Testis (tissue), 3 donors: ENCODE data around the gene SETD2. TPM values are rescaled to one million over a fixed set of nuclear protein-coding genes. Genes with fewer than 3 reads are reported as not detected.
"Not testable (repeated sequence)": the region's sequence is repeated elsewhere in the genome, so short reads cannot be mapped to it uniquely, and the experiment has no call there.

Experiments
- DNase-seq: peaks from one replicate; pipeline ENCODE4 v3.0.0-alpha.2; 2019
- H3K27ac ChIP-seq, 2 donors: fragments of 200-600 bp; sonication (generic); one replicate each; pipeline ENCODE4 v1.5.1; 2019
- H3K27me3 ChIP-seq: fragments of 200-600 bp; sonication (generic); one replicate; pipeline ENCODE4 v1.5.1; 2019
- H3K36me3 ChIP-seq: fragments of 200-600 bp; sonication (generic); one replicate; pipeline ENCODE4 v1.5.1; 2017; ENCODE audit warnings: low read depth; ENCODE audit errors: missing control alignments
- H3K4me1 ChIP-seq: fragments of 200-600 bp; sonication (generic); one replicate; pipeline ENCODE4 v1.5.1; 2019
- H3K4me3 ChIP-seq, 2 donors: fragments of 200-600 bp; sonication (generic); one replicate each; pipeline ENCODE4 v1.5.1; 2017 to 2019
- H3K9me3 ChIP-seq: fragments of 200-600 bp; sonication (generic); one replicate; pipeline ENCODE4 v1.5.1; 2017
- POLR2A ChIP-seq: fragments of 450-650 bp; IDR thresholded peaks from one replicate; pipeline ENCODE4 v1.6.1; 2017; ENCODE audit warnings: antibody characterized with exemption, mild to moderate bottlenecking, moderate library complexity
- WGBS, 2 donors: methylation state at CpG; one replicate each; pipeline ENCODE4 v1.1.5; 2018; 5-methylcytosine and 5-hydroxymethylcytosine counted together
- intact Hi-C: fragments of 100-400 bp; cut with DNase I; formaldehyde crosslinking; loops from one replicate; pipeline ENCODE4 v1.15.1; 2023; ENCODE audit warnings: low total_unique reads
- polyA plus RNA-seq: library from polyadenylated mRNA; stranded (reverse); fragments of 350-450 nt; fragmentation: Illumina TruSeq; extraction: RNeasy Lipid Tissue Mini Kit (QIAGEN cat#74804); gene quantifications from one replicate; pipeline ENCODE4 v1.2.3, GENCODE V29; 2014; ENCODE audit warnings: low read depth, low replicate concordance; ENCODE audit not compliant: insufficient read depth
- total RNA-seq, 2 donors: library from RNA; depleted of rRNA; stranded (reverse); fragments of >200 nt; gene quantifications; one replicate each; pipeline ENCODE4 v1.2.3, GENCODE V29; 2016
- TF ChIP-seq, protein P1 (sequence below), 3 experiments: fragments of 450-650 bp in 2 of 3; fragments of 200-600 bp in 1 of 3; sonication (generic) in 1 of 3; IDR thresholded peaks; one replicate each; pipeline ENCODE4 v1.5.1; 2016 to 2019; ENCODE audit warnings: antibody characterized with exemption in 3 of 3, mild to moderate bottlenecking in 2 of 3, moderate library complexity in 1 of 3

SETD2 gene
- total and polyA plus RNA-seq, 3 donors from 2014 or later, result 37.1 to 95.2 (median 76.7) TPM

DNA sequence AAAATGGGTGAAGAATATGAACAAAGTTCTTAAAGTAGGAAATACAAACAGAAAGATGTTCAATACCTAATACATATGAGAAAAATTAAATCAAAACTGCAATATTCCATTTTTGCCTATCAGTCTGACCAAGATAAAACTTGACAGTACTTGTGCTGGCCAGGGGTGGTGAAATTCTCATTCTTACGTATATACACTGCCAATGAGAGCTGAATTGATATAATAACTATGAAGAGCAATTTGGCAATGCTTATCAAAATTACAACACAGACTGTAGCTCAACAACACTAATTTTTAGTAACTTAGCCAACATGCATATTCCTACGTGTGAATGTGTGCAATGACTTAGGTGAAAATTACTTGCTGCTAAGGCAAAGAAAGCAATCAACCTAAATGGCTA lies 90.2 kb downstream of the SETD2 start:
- no peaks in the 10 kb centered on the region for H3K36me3 ChIP-seq
- H3K9me3 ChIP-seq, result no peaks in the 10 kb centered on the region
- H3K27ac ChIP-seq, result no peak overlapping the region
- TF ChIP-seq, protein P1, sequence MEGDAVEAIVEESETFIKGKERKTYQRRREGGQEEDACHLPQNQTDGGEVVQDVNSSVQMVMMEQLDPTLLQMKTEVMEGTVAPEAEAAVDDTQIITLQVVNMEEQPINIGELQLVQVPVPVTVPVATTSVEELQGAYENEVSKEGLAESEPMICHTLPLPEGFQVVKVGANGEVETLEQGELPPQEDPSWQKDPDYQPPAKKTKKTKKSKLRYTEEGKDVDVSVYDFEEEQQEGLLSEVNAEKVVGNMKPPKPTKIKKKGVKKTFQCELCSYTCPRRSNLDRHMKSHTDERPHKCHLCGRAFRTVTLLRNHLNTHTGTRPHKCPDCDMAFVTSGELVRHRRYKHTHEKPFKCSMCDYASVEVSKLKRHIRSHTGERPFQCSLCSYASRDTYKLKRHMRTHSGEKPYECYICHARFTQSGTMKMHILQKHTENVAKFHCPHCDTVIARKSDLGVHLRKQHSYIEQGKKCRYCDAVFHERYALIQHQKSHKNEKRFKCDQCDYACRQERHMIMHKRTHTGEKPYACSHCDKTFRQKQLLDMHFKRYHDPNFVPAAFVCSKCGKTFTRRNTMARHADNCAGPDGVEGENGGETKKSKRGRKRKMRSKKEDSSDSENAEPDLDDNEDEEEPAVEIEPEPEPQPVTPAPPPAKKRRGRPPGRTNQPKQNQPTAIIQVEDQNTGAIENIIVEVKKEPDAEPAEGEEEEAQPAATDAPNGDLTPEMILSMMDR (IDR thresholded peaks at IDR 0.05), result no peak
- no peak for TF ChIP-seq POLR2A
- intact Hi-C loops, result no loop called here
- no peaks in the 10 kb centered on the region for H3K27me3 ChIP-seq
- no peaks in the 10 kb centered on the region for H3K4me1 ChIP-seq
- H3K4me3 ChIP-seq, result no peak overlapping the region
- no peak for DNase-seq
- 81 to 86% methylated on average over 2 of the region's 2 CpGs for WGBS, 2 donors

DNA sequence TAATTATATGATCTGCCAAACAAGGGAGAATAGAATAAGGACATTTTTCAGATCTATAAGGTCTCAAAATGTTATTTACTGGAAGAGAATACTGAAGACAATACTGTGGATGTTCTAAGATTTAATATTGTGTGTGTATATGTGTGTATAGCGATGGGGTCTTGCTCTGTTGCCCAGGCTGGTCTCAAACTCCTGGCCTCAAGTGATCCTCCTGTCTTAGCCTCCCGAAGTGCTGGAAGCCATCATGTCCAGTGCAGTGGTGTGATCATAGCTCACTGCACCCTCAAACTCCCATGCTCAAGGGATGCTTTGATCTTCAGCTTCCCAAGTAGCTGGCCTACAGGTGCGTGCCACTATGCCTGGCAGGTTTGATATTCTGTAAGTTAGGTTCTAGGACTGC lies 93.1 kb downstream of the SETD2 start:
- no peaks in the 10 kb centered on the region for H3K4me1 ChIP-seq
- DNase-seq, result no peak
- TF ChIP-seq, protein P1 (IDR thresholded peaks at IDR 0.05), result no peak
- TF ChIP-seq POLR2A, result no peak
- WGBS, 2 donors, result 95 to 99% methylated on average over 3 of the region's 3 CpGs
- H3K27me3 ChIP-seq, result no peaks in the 10 kb centered on the region
- H3K4me3 ChIP-seq, result no peak overlapping the region
- H3K36me3 ChIP-seq, result no peaks in the 10 kb centered on the region
- no peak overlapping the region for H3K27ac ChIP-seq
- H3K9me3 ChIP-seq, result no peaks in the 10 kb centered on the region
- intact Hi-C loops, result no loop called here

DNA sequence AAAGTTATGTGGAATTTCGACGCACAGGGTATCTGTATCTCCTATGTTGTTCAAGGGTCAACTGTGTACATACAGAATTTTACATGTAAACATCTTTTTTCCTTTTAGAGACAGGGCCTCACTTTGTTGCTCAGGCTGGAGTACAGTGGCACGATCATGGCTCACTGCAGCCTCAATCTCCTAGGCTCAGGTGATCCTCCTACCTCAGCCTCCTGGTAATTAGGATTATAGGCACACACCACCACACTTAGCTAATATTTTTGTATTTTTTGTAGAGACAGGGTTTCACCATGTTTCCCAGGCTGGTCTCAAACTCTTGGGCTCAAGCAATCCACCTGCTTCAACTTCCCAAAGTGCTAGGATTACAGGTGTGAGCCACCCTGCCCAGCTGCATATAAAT lies 97.7 kb downstream of the SETD2 start:
- H3K36me3 ChIP-seq, H3K4me3 ChIP-seq, H3K27me3 ChIP-seq, H3K4me1 ChIP-seq, H3K27ac ChIP-seq, H3K9me3 ChIP-seq, DNase-seq, intact Hi-C loops: not testable (repeated sequence)
- WGBS, 2 donors, result 94 to 97% methylated on average over 3 of the region's 3 CpGs

DNA sequence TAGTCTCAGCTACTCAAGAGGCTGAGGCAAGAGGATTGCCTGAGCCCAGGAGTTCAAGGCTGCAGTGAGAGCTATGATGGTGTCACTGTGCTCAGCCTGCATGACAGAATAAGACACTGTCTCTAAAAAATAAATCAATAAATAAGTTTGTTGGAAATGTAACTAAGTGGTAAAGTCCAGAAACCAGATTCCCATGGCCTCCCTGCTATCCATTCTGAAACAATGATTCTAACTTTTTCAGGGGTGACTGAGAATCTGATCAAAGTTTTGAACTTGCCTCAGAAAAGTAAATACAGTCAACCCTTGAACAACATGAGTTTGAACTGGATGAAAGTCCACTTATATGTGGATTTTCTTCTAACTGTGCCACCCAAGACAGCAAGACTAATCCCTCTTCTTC lies 98.2 kb downstream of the SETD2 start:
- Histone ChIP-seq H3K9me3 (no peaks in the 10 kb centered on the region), H3K27ac (no peak overlapping the region), H3K4me1 (peaks cover 5% of the 10 kb centered on the region), H3K4me3 (no peak overlapping the region), H3K36me3 (no peaks in the 10 kb centered on the region), H3K27me3 (no peaks in the 10 kb centered on the region)
- TF ChIP-seq, protein P1 (IDR thresholded peaks at IDR 0.05), result no peak
- no peak for TF ChIP-seq POLR2A
- intact Hi-C loops, result no loop called here
- DNase-seq, result no peak

DNA sequence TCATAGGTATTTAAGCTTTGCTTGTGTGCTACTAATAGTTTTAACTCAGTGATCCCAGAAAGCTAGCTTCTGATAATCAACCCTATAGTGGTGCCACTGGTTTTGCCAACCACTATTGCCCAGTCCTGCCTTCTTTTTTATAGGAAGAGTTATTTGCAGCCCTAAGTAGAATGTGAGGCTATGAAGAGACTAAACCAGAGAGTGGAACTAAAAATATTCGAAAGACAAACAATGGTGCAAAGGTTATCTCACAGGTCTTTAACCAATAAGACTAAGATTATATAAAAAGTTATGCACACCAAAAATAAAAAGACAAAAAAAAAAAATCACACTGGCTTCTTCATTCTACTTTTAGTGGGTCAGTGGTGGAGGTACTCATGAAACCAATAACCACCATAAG lies 98.9 kb downstream of the SETD2 start:
- Histone ChIP-seq H3K9me3 (no peaks in the 10 kb centered on the region), H3K27me3 (no peaks in the 10 kb centered on the region), H3K4me1 (peaks cover 5% of the 10 kb centered on the region), H3K4me3 (no peak overlapping the region), H3K27ac (no peak overlapping the region), H3K36me3 (no peaks in the 10 kb centered on the region)
- TF ChIP-seq, protein P1 (IDR thresholded peaks at IDR 0.05), result no peak
- no peak for TF ChIP-seq POLR2A
- intact Hi-C loops, result no loop called here
- WGBS, 2 donors, result 82 to 91% methylated on average over 1 of the region's 1 CpG
- DNase-seq, result no peak
